GM18951 (cell line): ENCODE data around the gene SAPCD1.
A peak's percentile ranks its signal among the peaks of the same experiment; 100 is the strongest.

Source experiments
- POLR2A ChIP-seq: IDR thresholded peaks from 4 replicates; pipeline ENCODE4 v1.6.1; 2011; ENCODE audit warnings: mild to moderate bottlenecking; ENCODE audit not compliant: insufficient read length, insufficient read depth; ENCODE audit errors: extremely low read depth
- in situ Hi-C: fragments of 300-500 bp; cut with MboI; formaldehyde crosslinking; loops from one replicate; pipeline ENCODE4 v1.12.0; 2022; ENCODE audit warnings: low sequenced_read_pairs, mixed read lengths, inconsistent platforms; ENCODE audit not compliant: unreplicated experiment

Gene SAPCD1

DNA sequence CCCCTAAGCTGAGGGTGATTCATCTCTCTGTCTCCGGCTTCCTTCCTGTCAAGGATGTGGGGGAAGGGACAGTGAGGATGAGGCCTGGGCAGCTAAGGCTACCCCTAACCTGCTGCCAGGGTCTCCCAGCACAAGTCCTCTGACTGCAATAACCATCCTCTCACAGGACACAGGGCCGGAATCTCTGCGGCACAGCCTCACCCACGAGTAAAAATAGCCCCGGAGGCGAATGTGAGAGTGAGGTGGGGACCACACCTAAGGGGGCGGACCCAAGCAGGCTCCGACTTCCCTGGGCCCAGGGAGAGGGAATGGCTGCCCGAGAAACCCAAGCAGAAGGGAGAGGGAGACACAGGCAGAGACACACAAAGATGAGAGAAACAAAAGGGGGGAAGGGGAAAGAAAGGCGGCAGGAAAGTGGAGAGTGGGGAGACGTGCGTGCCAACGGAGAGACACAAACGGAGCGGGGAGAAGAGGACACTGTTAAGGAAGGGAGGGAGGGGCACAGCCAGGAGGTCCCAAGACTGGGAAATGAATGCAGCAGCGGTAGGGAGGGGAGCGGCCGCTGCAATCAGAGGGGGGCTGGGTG lies 27.5 kb upstream of the SAPCD1 start:
- no peak for TF ChIP-seq POLR2A
- in situ Hi-C loops, result no loop called here

DNA sequence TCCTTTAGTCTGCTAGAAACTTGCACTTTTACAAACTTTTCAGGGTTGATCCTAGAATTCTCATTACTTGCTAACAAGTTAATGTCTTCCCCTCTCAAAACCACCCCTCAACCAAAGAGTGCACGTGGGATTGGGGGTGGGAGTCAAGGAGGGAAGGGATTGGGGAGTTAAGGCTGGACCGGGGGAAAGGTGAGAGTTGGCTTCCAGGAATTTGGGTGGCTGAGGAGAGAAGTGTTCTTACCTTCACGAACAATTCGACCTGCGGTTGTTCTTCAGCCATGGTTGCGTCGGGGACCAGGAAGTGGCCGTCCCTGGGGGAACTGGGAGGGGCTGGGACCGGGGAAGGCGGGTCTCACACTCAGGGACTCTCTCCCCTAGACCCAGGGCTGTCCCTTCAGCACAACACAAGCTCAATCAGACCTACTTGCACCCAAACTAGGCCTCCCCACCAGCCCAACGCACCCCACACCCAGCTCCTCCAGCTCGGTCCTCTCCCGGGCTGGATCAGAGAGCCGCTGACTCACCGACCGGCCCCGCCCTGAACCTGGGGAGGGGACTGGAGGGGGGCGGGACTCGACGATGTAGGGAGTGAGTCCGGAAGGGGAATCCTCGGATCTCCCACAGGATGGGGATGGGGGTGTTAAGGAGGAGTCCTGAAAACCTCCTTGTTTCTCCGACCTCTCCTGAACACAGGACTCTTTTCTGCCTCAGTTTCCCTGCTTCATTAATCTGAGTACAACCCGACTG lies 26.3 kb upstream of the SAPCD1 start, which contains the start of gene CLIC1:
Gene CLIC1, minus strand, starts transcription at position 510 of the 747 bp plus-strand sequence. Its CDS starts 230 bp downstream, at position 280.
- peak; percentile 93 for TF ChIP-seq POLR2A
- in situ Hi-C loops, result no loop called here

DNA sequence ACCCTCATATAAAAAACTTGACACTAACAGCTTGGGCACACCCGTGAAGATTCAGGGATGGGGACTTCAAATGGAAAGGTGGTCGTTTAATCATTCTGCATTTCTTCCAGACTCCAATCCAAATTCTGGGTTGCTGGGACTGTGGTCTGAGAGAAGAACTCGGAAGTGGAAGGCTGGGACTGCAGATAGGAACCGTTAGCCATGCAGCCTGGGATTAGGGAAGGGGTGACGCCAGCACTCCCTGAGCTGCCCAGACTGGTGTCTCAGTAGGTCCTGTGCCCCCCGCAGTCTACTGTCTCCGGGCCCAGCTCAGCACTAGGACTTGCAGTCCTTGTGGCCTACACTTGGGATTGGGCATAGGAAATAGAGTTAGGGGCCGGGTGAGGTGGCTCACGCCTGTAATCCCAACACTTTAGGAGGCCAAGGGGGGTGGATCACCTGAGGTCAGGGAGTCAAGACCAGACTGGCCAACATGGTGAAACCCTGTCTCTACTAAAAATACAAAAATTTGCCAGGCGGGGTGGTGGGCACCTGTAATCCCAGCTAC lies 25.6 kb upstream of the SAPCD1 start:
- TF ChIP-seq POLR2A, result no peak
- in situ Hi-C loops, result no loop called here

DNA sequence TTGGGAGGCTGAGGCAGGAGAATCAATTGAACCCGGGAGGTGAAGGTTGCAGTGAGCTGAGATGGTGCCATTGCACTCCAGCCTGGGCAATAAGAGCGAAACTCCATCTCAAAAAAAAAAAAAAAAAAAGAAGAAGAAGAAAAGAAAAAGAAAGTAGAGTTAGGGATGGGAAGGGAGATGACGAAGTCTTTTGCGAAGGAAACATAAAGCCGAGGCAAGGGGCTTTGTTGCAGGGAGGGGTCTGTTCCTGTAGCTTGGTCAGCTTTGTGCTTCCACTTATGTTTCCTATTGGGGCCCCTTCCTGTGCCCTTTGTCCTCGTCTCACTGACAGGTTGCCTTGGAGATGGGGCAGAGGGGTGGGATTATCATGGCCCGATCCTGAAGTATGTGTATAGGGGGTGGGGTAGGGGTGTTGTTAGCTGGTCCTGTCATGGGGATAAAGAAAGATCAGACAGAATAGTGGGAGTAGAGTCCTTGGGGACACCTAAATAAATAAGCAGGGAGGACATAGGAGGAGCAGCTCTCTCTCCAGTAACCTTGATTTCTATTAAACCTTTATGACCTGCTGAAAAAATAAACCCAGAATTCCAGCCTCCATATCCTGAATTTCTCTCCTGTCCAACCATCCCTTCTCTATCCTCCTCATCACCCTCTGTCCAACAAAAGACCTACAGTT lies 25.0 kb upstream of the SAPCD1 start:
- in situ Hi-C loops, result no loop called here
- TF ChIP-seq POLR2A, result no peak

DNA sequence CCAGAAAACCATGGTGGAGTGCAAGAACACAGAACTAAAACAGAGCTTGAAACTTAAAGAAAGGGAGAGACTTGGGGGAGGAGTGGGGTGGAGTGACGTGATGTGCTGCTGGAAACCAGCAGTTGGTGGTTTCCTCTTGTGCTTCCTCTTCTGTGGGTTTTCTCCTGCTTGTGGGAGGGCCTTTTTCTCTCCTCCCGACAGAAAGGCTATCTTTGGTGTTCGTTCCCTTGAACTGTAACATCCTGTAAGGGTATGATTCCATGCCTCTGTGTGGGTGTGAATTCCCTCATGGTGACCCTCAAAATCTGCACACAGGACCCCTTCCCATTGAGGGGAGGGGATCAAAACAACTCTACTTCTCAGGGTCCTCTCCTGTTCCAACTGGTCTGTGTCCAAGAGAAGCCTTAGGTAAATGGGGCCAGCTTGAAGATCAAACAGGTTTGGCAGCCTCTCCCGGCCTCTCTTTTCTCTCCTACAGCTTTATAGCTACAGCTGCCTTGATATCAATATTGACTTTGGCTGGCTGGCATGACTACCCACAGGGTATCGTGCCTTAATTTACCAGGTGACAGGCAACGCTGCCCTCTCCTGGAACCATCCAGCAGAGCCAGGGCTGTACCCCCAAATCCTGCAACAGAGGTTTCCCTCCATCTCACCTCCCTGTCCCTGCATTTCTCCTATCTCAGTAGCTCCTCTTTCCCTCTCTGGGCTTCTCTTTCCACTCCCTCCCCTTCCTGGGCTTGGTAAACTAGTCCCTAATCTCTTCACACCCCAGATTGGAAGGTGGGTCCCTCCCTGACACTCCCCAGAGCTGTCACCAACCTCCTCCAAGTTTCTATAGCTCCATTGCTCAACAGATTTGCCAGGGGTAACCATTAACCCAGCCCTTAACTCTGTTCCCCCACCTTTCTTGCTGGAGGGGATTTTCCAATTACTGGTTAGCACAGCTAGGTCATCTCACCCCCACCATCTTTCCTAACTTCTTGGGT lies 24.2 kb upstream of the SAPCD1 start:
- TF ChIP-seq POLR2A, result peak; percentile 63
- in situ Hi-C loops, result no loop called here

DNA sequence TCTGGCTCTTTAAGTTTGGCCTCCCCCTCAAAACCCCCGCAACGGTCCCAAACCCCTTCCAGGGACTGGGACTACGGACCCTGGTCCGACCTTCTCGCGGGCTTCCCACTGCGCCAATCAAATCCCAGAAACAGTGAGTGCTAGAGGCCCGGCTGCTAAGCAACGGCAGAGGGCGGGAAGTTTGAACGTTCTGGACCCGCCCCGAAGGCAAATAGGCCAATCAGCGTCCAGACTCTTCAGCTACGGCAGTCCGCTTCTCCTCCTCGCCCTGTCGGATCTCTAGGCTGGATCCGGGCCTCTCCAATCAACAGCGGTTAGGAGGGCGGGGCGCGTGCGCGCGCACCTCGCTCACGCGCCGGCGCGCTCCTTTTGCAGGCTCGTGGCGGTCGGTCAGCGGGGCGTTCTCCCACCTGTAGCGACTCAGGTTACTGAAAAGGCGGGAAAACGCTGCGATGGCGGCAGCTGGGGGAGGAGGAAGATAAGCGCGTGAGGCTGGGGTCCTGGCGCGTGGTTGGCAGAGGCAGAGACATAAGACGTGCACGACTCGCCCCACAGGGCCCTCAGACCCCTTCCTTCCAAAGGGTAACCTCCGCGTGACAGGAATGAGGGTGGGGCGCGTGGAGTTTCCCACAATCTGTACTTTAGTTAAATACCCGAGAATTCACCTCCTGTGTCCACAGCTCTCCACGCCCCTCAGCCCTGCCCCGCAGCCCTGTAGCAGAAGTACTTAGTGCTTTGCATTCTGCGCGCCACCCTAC lies 22.6 kb upstream of the SAPCD1 start, which contains the start of gene MSH5:
Gene MSH5, plus strand, starts transcription at position 367 of the 758 bp plus-strand sequence. CDS start 462 bp downstream, outside the sequence.
- in situ Hi-C loops, result no loop called here
- peak; percentile 65 for TF ChIP-seq POLR2A

DNA sequence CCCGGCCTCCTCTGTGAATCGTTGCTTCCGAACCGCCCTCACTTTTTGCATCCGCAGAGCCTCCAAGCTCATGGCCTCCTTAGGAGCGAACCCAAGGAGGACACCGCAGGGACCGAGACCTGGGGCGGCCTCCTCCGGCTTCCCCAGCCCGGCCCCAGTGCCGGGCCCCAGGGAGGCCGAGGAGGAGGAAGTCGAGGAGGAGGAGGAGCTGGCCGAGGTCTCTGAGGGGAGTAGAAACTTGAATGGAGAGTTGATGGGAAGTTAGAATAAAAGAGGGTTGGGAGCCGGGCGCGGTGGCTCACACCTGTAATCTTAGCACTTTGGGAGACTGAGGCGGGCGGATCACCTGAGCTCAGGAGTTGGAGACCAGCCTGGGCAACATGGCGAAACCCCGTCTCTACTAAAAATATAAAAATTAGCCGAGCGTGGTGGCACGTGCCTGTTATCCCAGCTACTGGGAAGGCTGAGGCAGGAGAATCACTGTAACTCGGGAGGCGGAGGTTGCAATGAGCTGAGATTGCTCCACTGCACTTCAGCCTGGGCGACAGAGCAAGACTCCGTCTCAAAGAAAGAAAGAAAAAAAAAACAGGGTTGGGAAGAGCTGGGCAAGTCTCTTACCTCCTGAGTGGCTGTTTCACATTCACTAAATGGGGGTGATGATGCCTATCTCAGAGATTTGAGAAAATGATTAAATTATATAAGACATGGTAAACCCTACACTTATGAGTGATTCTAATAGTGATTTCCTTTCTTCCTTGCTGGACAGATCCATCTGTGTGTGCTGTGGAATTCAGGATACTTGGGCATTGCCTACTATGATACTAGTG lies 21.8 kb upstream of the SAPCD1 start:
- in situ Hi-C loops, result no loop called here
- no peak for TF ChIP-seq POLR2A

DNA sequence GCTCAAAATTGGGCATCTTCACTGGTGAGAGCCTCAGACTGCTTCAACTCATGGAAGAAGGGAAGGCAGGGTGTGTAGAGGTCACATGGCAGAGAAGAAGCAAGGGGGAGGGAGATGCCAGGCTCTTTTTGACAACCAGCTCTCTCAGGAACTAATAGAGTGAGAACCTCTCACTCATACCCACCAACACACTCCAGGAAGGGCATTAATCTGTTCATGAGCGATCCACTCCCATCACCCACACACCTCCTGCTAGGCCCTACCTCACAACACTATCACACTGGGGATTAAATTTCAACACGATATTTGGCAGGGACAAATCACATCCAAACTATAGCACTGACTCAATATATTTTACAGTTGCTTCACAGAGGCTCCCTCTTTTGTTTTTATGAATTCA lies 20.6 kb upstream of the SAPCD1 start:
- in situ Hi-C loops, result no loop called here
- no peak for TF ChIP-seq POLR2A

DNA sequence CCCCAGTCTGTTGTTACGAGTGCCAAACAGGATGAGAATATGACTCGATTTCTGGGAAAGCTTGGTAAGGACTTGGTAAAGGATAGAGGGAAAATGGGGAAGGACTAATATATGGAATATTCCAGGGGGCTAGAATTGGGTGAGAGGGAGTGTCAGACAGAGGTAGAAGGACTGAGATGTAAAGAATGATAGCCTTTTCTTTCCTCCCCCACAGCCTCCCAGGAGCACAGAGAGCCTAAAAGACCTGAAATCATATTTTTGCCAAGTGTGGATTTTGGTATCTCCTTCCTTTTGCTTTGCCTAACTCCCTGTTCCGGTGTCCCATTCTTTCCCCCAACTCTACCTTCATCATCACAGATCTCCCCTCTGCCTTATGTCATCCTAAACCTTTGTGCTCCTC lies 19.6 kb upstream of the SAPCD1 start:
- TF ChIP-seq POLR2A, result no peak
- in situ Hi-C loops, result no loop called here

DNA sequence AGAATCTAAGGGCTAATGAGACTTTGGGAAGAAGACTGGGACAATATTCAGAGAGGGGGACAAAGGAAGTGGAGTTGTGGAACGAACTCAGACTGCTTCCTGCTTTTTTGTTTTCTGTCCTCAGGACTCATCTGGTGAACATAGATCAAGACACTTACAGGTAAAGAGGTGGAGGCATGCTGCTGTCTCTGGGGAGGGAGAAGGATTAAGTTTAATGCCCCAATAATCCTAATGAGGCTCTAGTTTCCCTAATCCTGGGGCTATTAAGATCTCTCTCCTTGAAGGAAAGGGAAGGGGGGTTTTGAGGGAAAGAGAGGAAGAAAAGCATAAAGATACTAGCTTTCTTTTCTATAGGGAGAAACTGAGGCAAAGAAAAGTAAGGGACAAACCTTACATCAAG lies 18.0 kb upstream of the SAPCD1 start:
- in situ Hi-C loops, result no loop called here
- no peak for TF ChIP-seq POLR2A
